ENCODE data around the gene CYP4F22.
"Not testable (repeated sequence)": the region's sequence is repeated elsewhere in the genome, so short reads cannot be mapped to it uniquely, and the experiment has no call there.

- not testable (repeated sequence) for TF ChIP-seq ZNF274 (IDR thresholded peaks at IDR 0.05; ENCODE audit: low read depth, low read length); YY1 (IDR thresholded peaks at IDR 0.05; ENCODE audit: insufficient read depth, insufficient read length); SUZ12 (IDR thresholded peaks at IDR 0.05; ENCODE audit: extremely low read depth, insufficient read depth, insufficient read length)
Measured at GRCh38 chr19:15485768-15486167, 22.6 kb upstream of the CYP4F22 start.

Data from NT2/D1 (cell line).